Type B pancreatic cell (in vitro differentiated cells): ENCODE data around the gene TMEM229B. TPM values are rescaled to one million over a fixed set of nuclear protein-coding genes. Genes with fewer than 3 reads are reported as not detected.

ENCODE experiments used
- DNase-seq: peaks from one replicate; pipeline ENCODE4 v3.0.0; 2021; ENCODE audit warnings: mixed read lengths; ENCODE audit not compliant: unreplicated experiment; ENCODE audit errors: extremely low spot score
- H3K27ac Mint-ChIP-seq: 2 replicates; pipeline ENCODE4 v1.8.0; 2021; ENCODE audit warnings: mild to moderate bottlenecking, mixed read lengths
- H3K27me3 Mint-ChIP-seq: 2 replicates; pipeline ENCODE4 v1.8.0; 2021; ENCODE audit warnings: mixed read lengths
- H3K36me3 Mint-ChIP-seq: 2 replicates; pipeline ENCODE4 v1.8.0; 2021; ENCODE audit warnings: mixed read lengths
- H3K4me1 Mint-ChIP-seq: one replicate; pipeline ENCODE4 v1.8.0; 2021; ENCODE audit warnings: mixed read lengths; ENCODE audit not compliant: unreplicated experiment
- H3K4me3 Mint-ChIP-seq: 2 replicates; pipeline ENCODE4 v1.8.0; 2021; ENCODE audit warnings: mild to moderate bottlenecking, mixed read lengths
- H3K9me3 Mint-ChIP-seq: 2 replicates; pipeline ENCODE4 v1.8.0; 2021; ENCODE audit warnings: mixed read lengths
- CTCF ChIP-seq: fragments of 200-600 bp; sonication (generic); conservative IDR thresholded peaks from 2 replicates; pipeline ENCODE4 v1.5.0; 2021; ENCODE audit warnings: antibody characterized with exemption, mild to moderate bottlenecking
- total RNA-seq: library from RNA; stranded (reverse); gene quantifications from 2 replicates; pipeline ENCODE4 v1.2.1, GENCODE V29; 2021; ENCODE audit warnings: low replicate concordance

The TMEM229B gene
- total RNA-seq, 1 donor from 2014 or later: 2.1 TPM

- Mint-ChIP-seq H3K36me3 (no peaks in the 10 kb centered on the region), H3K9me3 (no peaks in the 10 kb centered on the region), H3K27me3 (peaks cover 35% of the 10 kb centered on the region), H3K4me1 (no peaks in the 10 kb centered on the region), H3K4me3 (peak overlapping the region; percentile 80), H3K27ac (peak overlapping the region; percentile 68)
- DNase-seq: no peak
- TF ChIP-seq CTCF: no peak
These were observed 44.1 kb upstream of the TMEM229B start for GRCh38 chr14:67532606-67532997.

DNA sequence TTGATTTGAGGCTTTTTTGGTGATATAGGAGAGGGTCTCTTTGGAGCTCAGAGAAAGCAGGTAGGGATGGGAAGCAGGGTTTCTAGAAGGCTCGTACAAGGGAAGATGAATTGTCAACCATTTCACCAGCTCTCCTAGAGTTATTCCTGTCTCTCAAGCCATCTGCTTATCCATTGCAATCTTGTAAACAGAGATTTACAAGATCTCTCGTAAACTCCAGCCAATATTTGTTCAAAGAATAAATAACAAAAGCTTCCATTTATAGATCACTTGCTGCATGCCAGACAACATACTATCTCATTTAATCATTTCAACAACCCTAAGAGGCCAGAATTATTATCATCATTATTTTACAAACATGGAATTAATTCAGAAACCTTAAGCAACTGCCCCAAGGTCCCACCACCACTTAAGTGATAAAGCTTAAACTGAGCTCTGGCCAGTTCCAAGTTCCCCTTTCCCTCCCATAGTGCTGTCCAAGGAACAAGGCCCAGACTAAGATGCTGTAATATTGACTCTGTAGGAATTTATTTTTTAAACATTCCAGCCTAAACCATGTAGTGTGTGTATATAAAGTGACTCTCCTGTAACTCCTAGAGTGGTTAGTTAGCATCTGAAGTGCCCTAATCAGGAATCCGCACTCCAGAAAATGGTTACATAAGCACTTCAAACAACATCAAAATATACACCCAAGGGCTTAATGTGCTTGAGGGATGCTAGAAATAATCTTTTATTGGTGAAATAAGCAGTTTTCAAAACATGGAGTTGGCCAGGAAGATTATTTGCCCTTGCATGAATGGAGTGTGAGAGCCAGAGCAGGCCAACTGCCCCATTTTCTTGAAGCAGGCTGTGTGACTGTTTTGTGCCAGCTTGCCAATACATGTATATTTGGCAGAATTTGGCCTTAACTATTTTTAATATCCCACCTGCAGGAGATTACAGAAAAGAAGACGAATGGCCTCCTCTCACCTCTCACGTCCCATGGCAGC, 41.7 kb upstream of the TMEM229B start:
- H3K27ac Mint-ChIP-seq: no peak overlapping the region
- no peaks in the 10 kb centered on the region for H3K36me3 Mint-ChIP-seq
- no peak for TF ChIP-seq CTCF
- no peaks in the 10 kb centered on the region for H3K4me1 Mint-ChIP-seq
- H3K27me3 Mint-ChIP-seq: peaks cover 45% of the 10 kb centered on the region
- no peaks in the 10 kb centered on the region for H3K9me3 Mint-ChIP-seq
- H3K4me3 Mint-ChIP-seq: no peak overlapping the region
- DNase-seq: no peak

DNA sequence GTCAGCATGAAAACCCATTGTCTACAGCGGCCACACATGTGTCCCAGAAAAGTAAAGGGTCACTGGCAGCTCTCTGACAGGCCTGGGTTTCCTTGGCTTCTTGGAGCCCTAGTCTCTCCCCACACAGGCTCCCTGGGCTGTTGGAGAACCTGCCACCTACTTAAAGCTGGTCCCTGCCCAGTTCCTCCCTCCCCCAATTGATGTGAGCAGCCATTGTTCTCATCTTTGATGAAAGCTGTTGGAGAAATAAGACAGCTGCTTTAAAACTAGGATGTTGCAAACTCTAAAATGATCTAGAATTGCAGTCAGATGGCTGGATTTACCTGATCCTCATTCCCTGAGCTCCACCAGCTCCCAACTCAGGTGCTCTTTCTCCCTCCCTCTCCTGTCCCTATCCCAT, 39.8 kb upstream of the TMEM229B start:
- Mint-ChIP-seq H3K27me3 (peaks cover 46% of the 10 kb centered on the region), H3K9me3 (no peaks in the 10 kb centered on the region), H3K27ac (no peak overlapping the region), H3K36me3 (no peaks in the 10 kb centered on the region), H3K4me1 (no peaks in the 10 kb centered on the region), H3K4me3 (no peak overlapping the region)
- TF ChIP-seq CTCF: no peak
- DNase-seq: no peak

- H3K36me3 Mint-ChIP-seq: no peaks in the 10 kb centered on the region
- H3K27me3 Mint-ChIP-seq: peaks cover 49% of the 10 kb centered on the region
- H3K4me1 Mint-ChIP-seq: no peaks in the 10 kb centered on the region
- no peak for DNase-seq
- H3K27ac Mint-ChIP-seq: no peak overlapping the region
- H3K9me3 Mint-ChIP-seq: no peaks in the 10 kb centered on the region
- H3K4me3 Mint-ChIP-seq: no peak overlapping the region
- no peak for TF ChIP-seq CTCF
These were observed 39.2 kb upstream of the TMEM229B start for GRCh38 chr14:67527756-67528155.

- TF ChIP-seq CTCF: peak; percentile 81
- no peak for DNase-seq
- Mint-ChIP-seq H3K27ac (no peak overlapping the region), H3K27me3 (peaks cover 49% of the 10 kb centered on the region), H3K4me1 (no peaks in the 10 kb centered on the region), H3K4me3 (no peak overlapping the region), H3K9me3 (no peaks in the 10 kb centered on the region), H3K36me3 (no peaks in the 10 kb centered on the region)
These were observed 38.3 kb upstream of the TMEM229B start for GRCh38 chr14:67526676-67527459.
